Caco-2 (cell line): ENCODE results near the gene PCNA. TPM values are rescaled to one million over a fixed set of nuclear protein-coding genes. Genes with fewer than 3 reads are reported as not detected.

Experiments used
- Bru-seq: library from RNA; stranded (reverse); fragments of 400-500 nt; gene quantifications from one replicate; lab custom pipeline; 2021; lab: Mats Ljungman, UMichigan
- BruChase-seq, 2 experiments: library from RNA; stranded (reverse); fragments of 400-500 nt; gene quantifications; one replicate each; lab custom pipeline; 2021; lab: Mats Ljungman, UMichigan
- BruUV-seq: library from RNA; stranded (reverse); fragments of 400-500 nt; replicated peaks from 2 replicates; lab custom pipeline; 2021; lab: Mats Ljungman, UMichigan
- CTCF ChIA-PET: fragments of 300-600 bp; sonication (Branson Sonifier 250); formaldehyde crosslinking; loops from one replicate; lab custom pipeline; 2022; ENCODE audit warnings: antibody characterized with exemption; lab: Charles Lee
- POLR2A ChIA-PET: fragments of 300-600 bp; sonication (Branson Sonifier 250); formaldehyde crosslinking; loops from one replicate; lab custom pipeline; 2022; ENCODE audit warnings: antibody characterized with exemption; lab: Charles Lee
- DNase-seq, 2 experiments: peaks; one replicate each; pipeline versions ENCODE4 v3.0.0 to v3.0.0-alpha.2; 2020 to 2022
- H3K27me3 ChIP-seq: replicated peaks from 2 replicates; pipeline ENCODE4 v1.6.0; 2011; ENCODE audit warnings: low read length; ENCODE audit not compliant: control insufficient read depth, insufficient read depth
- H3K36me3 ChIP-seq: 2 replicates; pipeline ENCODE4 v1.5.1; 2011; ENCODE audit warnings: low read length; ENCODE audit not compliant: control insufficient read depth, insufficient read depth
- H3K4me1 ChIP-seq: fragments of 250-450 bp; sonication (Bioruptor Pico); 2 replicates; pipeline ENCODE4 v1.5.1; 2020; ENCODE audit warnings: mild to moderate bottlenecking
- H3K4me3 ChIP-seq: 2 replicates; pipeline ENCODE4 v1.5.1; 2011; ENCODE audit warnings: low read depth, mild to moderate bottlenecking, control low read depth, low read length
- H3K9me3 ChIP-seq: fragments of 250-450 bp; sonication (Bioruptor Pico); 2 replicates; pipeline ENCODE4 v1.5.1; 2020; ENCODE audit warnings: mild to moderate bottlenecking, moderate library complexity
- H3K27ac Mint-ChIP-seq: one replicate; pipeline ENCODE4 v1.8.0; 2022; ENCODE audit warnings: mixed read lengths; ENCODE audit not compliant: unreplicated experiment
- H3K27me3 Mint-ChIP-seq: one replicate; pipeline ENCODE4 v1.8.0; 2022; ENCODE audit warnings: mixed read lengths; ENCODE audit not compliant: insufficient read depth, unreplicated experiment
- H3K36me3 Mint-ChIP-seq: one replicate; pipeline ENCODE4 v1.8.0; 2022; ENCODE audit warnings: mild to moderate bottlenecking, mixed read lengths; ENCODE audit not compliant: insufficient read depth, unreplicated experiment
- H3K4me1 Mint-ChIP-seq: one replicate; pipeline ENCODE4 v1.8.0; 2022; ENCODE audit warnings: low read depth, mixed read lengths; ENCODE audit not compliant: unreplicated experiment
- H3K4me3 Mint-ChIP-seq: one replicate; pipeline ENCODE4 v1.8.0; 2022; ENCODE audit warnings: mild to moderate bottlenecking, moderate library complexity, mixed read lengths; ENCODE audit not compliant: unreplicated experiment
- H3K9me3 Mint-ChIP-seq: one replicate; pipeline ENCODE4 v1.8.0; 2022; ENCODE audit warnings: mixed read lengths; ENCODE audit not compliant: unreplicated experiment
- intact Hi-C: fragments of 100-400 bp; cut with micrococcal nuclease; formaldehyde crosslinking; loops from one replicate; pipeline ENCODE4 v1.10.0; 2022; ENCODE audit not compliant: unreplicated experiment
- long read RNA-seq: library from polyadenylated mRNA; stranded (forward); transcript quantifications from one replicate; pipeline ENCODE4 v2.0.0, GENCODE V29; 2022
- total RNA-seq: library from RNA; stranded (reverse); gene quantifications from 2 replicates; pipeline ENCODE4 v1.2.3, GENCODE V29; 2022
- TF ChIP-seq, protein P1 (sequence below), 2 experiments: fragments of 200-600 bp in 1 of 2; IDR thresholded peaks; 1 replicate in 1 of 2; 2 replicates in 1 of 2; pipeline versions ENCODE4 v1.5.1 to v1.8.0; 2011 to 2022; ENCODE audit warnings: antibody characterized with exemption in 1 of 2, control low read depth in 1 of 2, inconsistent platforms in 1 of 2, low read depth in 1 of 2, low read length in 1 of 2, mild to moderate bottlenecking in 1 of 2, moderate library complexity in 1 of 2; ENCODE audit not compliant: insufficient read depth in 1 of 2, severe bottlenecking in 1 of 2, unreplicated experiment in 1 of 2

Gene PCNA
- total RNA-seq (233 and 258 TPM in 2 replicates), Bru-seq, nascent RNA (percentile 96 among the genes with signal in this experiment), BruChase-seq, experiment 1, labeled RNA remaining after a 2-hour chase (percentile 97 among the genes with signal in this experiment), BruChase-seq, experiment 2, labeled RNA remaining after a 6-hour chase (percentile 99 among the genes with signal in this experiment)
- long read RNA-seq, transcript PCNA-201 (6 exons, 1,344 nt) = major isoform, 146 of 196 reads
- long read RNA-seq, transcript PCNA-202 (7 exons, 1,359 nt) = minor isoform, 25 of 196 reads
- long read RNA-seq, partial matches to known transcripts = 17 of 196 reads
- long read RNA-seq, other reads (novel, unspliced or antisense) = 8 of 196 reads

GRCh38 chr20:5119435-5120184, at the start of gene PCNA:
Gene PCNA (minus strand): TSS chr20:5119958. CDS start chr20:5119798, 160 bp downstream.
- CTCF ChIA-PET = interaction anchor here (0.5 to 1.2 kb wide), 3 partner anchors 72 to 1236 kb away, joined by 4 to 9 read pairs (median 4); no protein-coding TSS in a partner anchor
- H3K36me3 Mint-ChIP-seq = peaks cover 61% of the 10 kb centered on the region
- peak; percentile 98 for DNase-seq
- TF ChIP-seq, protein P1, sequence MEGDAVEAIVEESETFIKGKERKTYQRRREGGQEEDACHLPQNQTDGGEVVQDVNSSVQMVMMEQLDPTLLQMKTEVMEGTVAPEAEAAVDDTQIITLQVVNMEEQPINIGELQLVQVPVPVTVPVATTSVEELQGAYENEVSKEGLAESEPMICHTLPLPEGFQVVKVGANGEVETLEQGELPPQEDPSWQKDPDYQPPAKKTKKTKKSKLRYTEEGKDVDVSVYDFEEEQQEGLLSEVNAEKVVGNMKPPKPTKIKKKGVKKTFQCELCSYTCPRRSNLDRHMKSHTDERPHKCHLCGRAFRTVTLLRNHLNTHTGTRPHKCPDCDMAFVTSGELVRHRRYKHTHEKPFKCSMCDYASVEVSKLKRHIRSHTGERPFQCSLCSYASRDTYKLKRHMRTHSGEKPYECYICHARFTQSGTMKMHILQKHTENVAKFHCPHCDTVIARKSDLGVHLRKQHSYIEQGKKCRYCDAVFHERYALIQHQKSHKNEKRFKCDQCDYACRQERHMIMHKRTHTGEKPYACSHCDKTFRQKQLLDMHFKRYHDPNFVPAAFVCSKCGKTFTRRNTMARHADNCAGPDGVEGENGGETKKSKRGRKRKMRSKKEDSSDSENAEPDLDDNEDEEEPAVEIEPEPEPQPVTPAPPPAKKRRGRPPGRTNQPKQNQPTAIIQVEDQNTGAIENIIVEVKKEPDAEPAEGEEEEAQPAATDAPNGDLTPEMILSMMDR (IDR thresholded peaks at IDR 0.05; ENCODE audit: insufficient read depth in 1 of 2, low read depth in 1 of 2, low read length in 1 of 2, severe bottlenecking in 1 of 2, unreplicated experiment in 1 of 2) = no peak
- H3K4me1 Mint-ChIP-seq = peaks cover 16% of the 10 kb centered on the region
- H3K4me3 Mint-ChIP-seq = peak within 1 kb of the TSS; percentile 94
- no peaks in the 10 kb centered on the region for H3K27me3 Mint-ChIP-seq
- BruUV-seq = no TSS peak
- H3K36me3 ChIP-seq = peaks cover 1% of the 10 kb centered on the region; the same call in 1 of the 2 replicates
- H3K9me3 ChIP-seq = no peaks in the 10 kb centered on the region
- H3K4me3 ChIP-seq = peak within 1 kb of the TSS; percentile 91
- H3K4me1 ChIP-seq = peaks cover 13% of the 10 kb centered on the region; the same call in 1 of the 2 replicates
- POLR2A ChIA-PET = interaction anchor here (0.6 to 0.7 kb wide), 4 partner anchors 17 to 778 kb away, joined by 3 to 6 read pairs (median 3); no protein-coding TSS in a partner anchor
- H3K27ac Mint-ChIP-seq = peak within 1 kb of the TSS; percentile 91
- intact Hi-C loops = loop anchor here (10.0 kb wide), 1 partner anchor 325 kb away; no protein-coding TSS in a partner anchor
- H3K9me3 Mint-ChIP-seq = no peaks in the 10 kb centered on the region
- no peaks in the 10 kb centered on the region for H3K27me3 ChIP-seq

GRCh38 chr20:5168651-5169396, 49.1 kb upstream of the PCNA start:
- H3K9me3 ChIP-seq = no peaks in the 10 kb centered on the region
- intact Hi-C loops = no loop called here
- TF ChIP-seq, protein P1 (IDR thresholded peaks at IDR 0.05; ENCODE audit: insufficient read depth in 1 of 2, low read depth in 1 of 2, low read length in 1 of 2, severe bottlenecking in 1 of 2, unreplicated experiment in 1 of 2) = no peak
- Mint-ChIP-seq H3K27ac (no peak overlapping the region), H3K4me3 (no peak overlapping the region), H3K4me1 (peaks cover 8% of the 10 kb centered on the region), H3K9me3 (no peaks in the 10 kb centered on the region), H3K27me3 (no peaks in the 10 kb centered on the region), H3K36me3 (peaks cover 6% of the 10 kb centered on the region)
- no TSS peak for BruUV-seq
- no peaks in the 10 kb centered on the region for H3K4me1 ChIP-seq
- no peak overlapping the region for H3K4me3 ChIP-seq
- CTCF ChIA-PET = interaction anchor here (2.5 kb wide), 1 partner anchor 42 kb away, joined by 10 read pairs; the partner anchor contains the start of gene CDS2
- 0 out of 2 replicates have a peak, but pooled peaks cover 1% of the 10 kb centered on the region for H3K36me3 ChIP-seq
- POLR2A ChIA-PET = no interaction called here
- H3K27me3 ChIP-seq = no peaks in the 10 kb centered on the region
- DNase-seq = no peak
